GM18951 (cell line): ENCODE results near the gene TRIM67.

Source experiments
- POLR2A ChIP-seq: IDR thresholded peaks from 4 replicates; pipeline ENCODE4 v1.6.1; 2011; ENCODE audit warnings: mild to moderate bottlenecking; ENCODE audit not compliant: insufficient read length, insufficient read depth; ENCODE audit errors: extremely low read depth
- in situ Hi-C: fragments of 300-500 bp; cut with MboI; formaldehyde crosslinking; loops from one replicate; pipeline ENCODE4 v1.12.0; 2022; ENCODE audit warnings: low sequenced_read_pairs, mixed read lengths, inconsistent platforms; ENCODE audit not compliant: unreplicated experiment

TRIM67 gene

GRCh38 chr1:231242516-231243198 lies 80.8 kb downstream of the TRIM67 start:
- TF ChIP-seq POLR2A = no peak
- in situ Hi-C loops = no loop called here

GRCh38 chr1:231248778-231249177 lies 86.9 kb downstream of the TRIM67 start:
- in situ Hi-C loops = no loop called here
- TF ChIP-seq POLR2A = no peak

- no peak for TF ChIP-seq POLR2A
- in situ Hi-C loops = no loop called here
Measured at GRCh38 chr1:231252336-231252735, 90.5 kb downstream of the TRIM67 start.

- in situ Hi-C loops = no loop called here
Measured at GRCh38 chr1:231260351-231260750, 98.5 kb downstream of the TRIM67 start.

GRCh38 chr1:231264642-231265041 lies 102.8 kb downstream of the TRIM67 start:
- no peak for TF ChIP-seq POLR2A
- in situ Hi-C loops = no loop called here

More at GRCh38 chr1:231260351-231260750, 98.5 kb downstream of the TRIM67 start:
- no peak for TF ChIP-seq POLR2A

- in situ Hi-C loops = no loop called here
Measured at GRCh38 chr1:231265379-231265778, 103.5 kb downstream of the TRIM67 start.

GRCh38 chr1:231266811-231267322 lies 105.0 kb downstream of the TRIM67 start:
- TF ChIP-seq POLR2A = no peak
- in situ Hi-C loops = no loop called here

More at GRCh38 chr1:231265379-231265778, 103.5 kb downstream of the TRIM67 start:
- TF ChIP-seq POLR2A = no peak
